Measurements from ENCODE around the gene SH2D6. TPM values are rescaled to one million over a fixed set of nuclear protein-coding genes. Genes with fewer than 3 reads are reported as not detected.

Gene SH2D6

Small RNA genes lying within 50 kb of the gene (small RNA-seq; reads per million reads assigned to genes)
- gene AC062037.2 (ENCODE audit: insufficient read depth) (not detected), gene RF00019 (ENCODE audit: insufficient read depth) (not detected), gene RN7SL251P (ENCODE audit: insufficient read depth) (not detected)

All from mesendoderm (in vitro differentiated cells).